PC-9 (cell line): ENCODE data around the gene FAM3B. TPM values are rescaled to one million over a fixed set of nuclear protein-coding genes. Genes with fewer than 3 reads are reported as not detected.

Experiments
- BruUV-seq: library from RNA; stranded (reverse); fragments of 400-500 nt; replicated peaks from 2 replicates; lab custom pipeline; 2021; lab: Mats Ljungman, UMichigan
- CTCF ChIA-PET: fragments of 300-600 bp; sonication (Branson Sonifier 250); formaldehyde crosslinking; loops from one replicate; lab custom pipeline; 2022; ENCODE audit warnings: antibody characterized with exemption; lab: Charles Lee
- POLR2A ChIA-PET: fragments of 300-600 bp; sonication (Branson Sonifier 250); formaldehyde crosslinking; loops from one replicate; lab custom pipeline; 2022; ENCODE audit warnings: antibody characterized with exemption; ENCODE audit not compliant: unreplicated experiment; lab: Charles Lee
- DNase-seq, 2 experiments: peaks; one replicate each; pipeline versions ENCODE4 v3.0.0 to v3.0.0-alpha.2; 2015 to 2022; ENCODE audit warnings: mixed read lengths in 1 of 2
- H2AFZ ChIP-seq: fragments of 200-600 bp; sonication (generic); 2 replicates; pipeline ENCODE4 v1.8.1; 2017; ENCODE audit warnings: antibody characterized with exemption
- H3F3A ChIP-seq: fragments of 200-600 bp; sonication (generic); 2 replicates; pipeline ENCODE4 v1.8.1; 2017; ENCODE audit warnings: antibody characterized with exemption, mild to moderate bottlenecking, low read depth; ENCODE audit not compliant: insufficient read depth
- H3K27ac ChIP-seq: fragments of 200-600 bp; sonication (generic); 2 replicates; pipeline ENCODE4 v1.6.1; 2016; ENCODE audit warnings: mixed run types
- H3K27me3 ChIP-seq: fragments of 200-600 bp; sonication (generic); 2 replicates; pipeline ENCODE4 v1.6.1; 2016; ENCODE audit warnings: low read depth, mixed run types; ENCODE audit not compliant: insufficient read depth
- H3K36me3 ChIP-seq: fragments of 200-600 bp; sonication (generic); 2 replicates; pipeline ENCODE4 v1.6.1; 2016; ENCODE audit warnings: low read depth, mixed run types
- H3K4me1 ChIP-seq: fragments of 200-600 bp; sonication (generic); replicated peaks from 2 replicates; pipeline ENCODE4 v1.6.1; 2016; ENCODE audit warnings: mixed run types; ENCODE audit not compliant: insufficient read depth
- H3K4me2 ChIP-seq: fragments of 200-600 bp; sonication (generic); 2 replicates; pipeline ENCODE4 v1.6.1; 2017; ENCODE audit warnings: mixed run types
- H3K4me3 ChIP-seq: fragments of 200-600 bp; sonication (generic); 2 replicates; pipeline ENCODE4 v1.6.1; 2016; ENCODE audit warnings: mixed run types
- H3K79me2 ChIP-seq: fragments of 200-600 bp; sonication (generic); 2 replicates; pipeline ENCODE4 v1.6.1; 2017; ENCODE audit warnings: low read depth, mixed run types
- H3K9me2 ChIP-seq: fragments of 200-600 bp; sonication (generic); 2 replicates; pipeline ENCODE4 v1.8.1; 2017; ENCODE audit warnings: mild to moderate bottlenecking; ENCODE audit not compliant: insufficient read depth
- H3K9me3 ChIP-seq: fragments of 200-600 bp; sonication (generic); 2 replicates; pipeline ENCODE4 v1.8.1; 2016; ENCODE audit warnings: low read depth; ENCODE audit not compliant: insufficient read depth
- H4K20me1 ChIP-seq: fragments of 200-600 bp; sonication (generic); 2 replicates; pipeline ENCODE4 v1.8.1; 2017; ENCODE audit not compliant: insufficient read depth
- EZH2 ChIP-seq: fragments of 200-600 bp; sonication (generic); IDR thresholded peaks from 2 replicates; pipeline ENCODE4 v1.8.0; 2017; ENCODE audit warnings: antibody characterized with exemption, low read depth
- intact Hi-C: fragments of 100-400 bp; cut with micrococcal nuclease; formaldehyde crosslinking; loops from one replicate; pipeline ENCODE4 v1.10.0; 2022; ENCODE audit not compliant: unreplicated experiment
- total RNA-seq: library from RNA; stranded (reverse); gene quantifications from 2 replicates; pipeline ENCODE4 v1.2.3, GENCODE V29; 2021
- TF ChIP-seq, protein P1 (sequence below): fragments of 200-600 bp; sonication (generic); conservative IDR thresholded peaks from 2 replicates; pipeline ENCODE4 v1.6.1; 2017; ENCODE audit warnings: mixed run types, antibody characterized with exemption, mild to moderate bottlenecking, moderate library complexity

FAM3B gene
- total RNA-seq, 1 experiment from 2014 or later, result not detected

- Histone ChIP-seq H3K79me2 (no peaks in the 10 kb centered on the region), H3K4me1 (no peaks in the 10 kb centered on the region), H3K9me3 (no peaks in the 10 kb centered on the region), H3K27me3 (no peaks in the 10 kb centered on the region), H3K9me2 (no peaks in the 10 kb centered on the region), H3K4me2 (no peak overlapping the region), H3K4me3 (no peak overlapping the region), H3K36me3 (no peaks in the 10 kb centered on the region), H2AFZ (no peak overlapping the region), H3K27ac (no peak overlapping the region), H4K20me1 (no peaks in the 10 kb centered on the region), H3F3A (no peaks in the 10 kb centered on the region)
- CTCF ChIA-PET, result no interaction called here
- no peak for DNase-seq
- intact Hi-C loops, result no loop called here
- POLR2A ChIA-PET, result no interaction called here
- TF ChIP-seq, protein P1, sequence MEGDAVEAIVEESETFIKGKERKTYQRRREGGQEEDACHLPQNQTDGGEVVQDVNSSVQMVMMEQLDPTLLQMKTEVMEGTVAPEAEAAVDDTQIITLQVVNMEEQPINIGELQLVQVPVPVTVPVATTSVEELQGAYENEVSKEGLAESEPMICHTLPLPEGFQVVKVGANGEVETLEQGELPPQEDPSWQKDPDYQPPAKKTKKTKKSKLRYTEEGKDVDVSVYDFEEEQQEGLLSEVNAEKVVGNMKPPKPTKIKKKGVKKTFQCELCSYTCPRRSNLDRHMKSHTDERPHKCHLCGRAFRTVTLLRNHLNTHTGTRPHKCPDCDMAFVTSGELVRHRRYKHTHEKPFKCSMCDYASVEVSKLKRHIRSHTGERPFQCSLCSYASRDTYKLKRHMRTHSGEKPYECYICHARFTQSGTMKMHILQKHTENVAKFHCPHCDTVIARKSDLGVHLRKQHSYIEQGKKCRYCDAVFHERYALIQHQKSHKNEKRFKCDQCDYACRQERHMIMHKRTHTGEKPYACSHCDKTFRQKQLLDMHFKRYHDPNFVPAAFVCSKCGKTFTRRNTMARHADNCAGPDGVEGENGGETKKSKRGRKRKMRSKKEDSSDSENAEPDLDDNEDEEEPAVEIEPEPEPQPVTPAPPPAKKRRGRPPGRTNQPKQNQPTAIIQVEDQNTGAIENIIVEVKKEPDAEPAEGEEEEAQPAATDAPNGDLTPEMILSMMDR, result no peak
- no peak for TF ChIP-seq EZH2
- no TSS peak for BruUV-seq
These were observed 63.3 kb downstream of the FAM3B start for GRCh38 chr21:41379901-41380300.

DNA sequence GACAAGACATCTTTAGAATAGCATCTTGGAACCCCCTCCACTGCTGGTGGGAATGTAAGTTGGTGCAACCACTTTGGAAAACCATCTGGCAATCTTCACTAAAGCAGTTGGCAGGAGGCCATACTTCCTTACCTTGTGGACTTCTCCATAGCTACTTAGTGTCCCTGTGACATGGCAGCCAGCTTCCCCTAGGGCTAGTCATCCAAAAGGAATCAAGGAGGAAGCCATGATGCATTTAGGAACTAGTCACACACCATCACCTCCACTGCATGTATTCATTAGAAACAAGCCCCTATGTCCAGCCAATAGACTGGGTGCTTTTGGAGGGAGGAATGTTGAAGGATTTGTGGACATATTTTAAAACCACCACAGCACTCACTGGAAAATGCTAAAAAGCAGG is 65.1 kb downstream of the FAM3B start:
- no peak overlapping the region for H3K4me2 ChIP-seq
- no peaks in the 10 kb centered on the region for H3K79me2 ChIP-seq
- ChIA-PET CTCF (no interaction called here), POLR2A (no interaction called here)
- DNase-seq, result no peak
- TF ChIP-seq, protein P1, result no peak
- TF ChIP-seq EZH2, result no peak
- H3K9me2 ChIP-seq, result no peaks in the 10 kb centered on the region
- H3K4me1 ChIP-seq, result no peaks in the 10 kb centered on the region
- H3K27ac ChIP-seq, result no peak overlapping the region
- no peaks in the 10 kb centered on the region for H3K36me3 ChIP-seq
- H3K4me3 ChIP-seq, result no peak overlapping the region
- BruUV-seq, result no TSS peak
- intact Hi-C loops, result no loop called here
- no peaks in the 10 kb centered on the region for H3K27me3 ChIP-seq
- no peaks in the 10 kb centered on the region for H3K9me3 ChIP-seq
- H4K20me1 ChIP-seq, result no peaks in the 10 kb centered on the region
- no peaks in the 10 kb centered on the region for H3F3A ChIP-seq
- no peak overlapping the region for H2AFZ ChIP-seq

DNA sequence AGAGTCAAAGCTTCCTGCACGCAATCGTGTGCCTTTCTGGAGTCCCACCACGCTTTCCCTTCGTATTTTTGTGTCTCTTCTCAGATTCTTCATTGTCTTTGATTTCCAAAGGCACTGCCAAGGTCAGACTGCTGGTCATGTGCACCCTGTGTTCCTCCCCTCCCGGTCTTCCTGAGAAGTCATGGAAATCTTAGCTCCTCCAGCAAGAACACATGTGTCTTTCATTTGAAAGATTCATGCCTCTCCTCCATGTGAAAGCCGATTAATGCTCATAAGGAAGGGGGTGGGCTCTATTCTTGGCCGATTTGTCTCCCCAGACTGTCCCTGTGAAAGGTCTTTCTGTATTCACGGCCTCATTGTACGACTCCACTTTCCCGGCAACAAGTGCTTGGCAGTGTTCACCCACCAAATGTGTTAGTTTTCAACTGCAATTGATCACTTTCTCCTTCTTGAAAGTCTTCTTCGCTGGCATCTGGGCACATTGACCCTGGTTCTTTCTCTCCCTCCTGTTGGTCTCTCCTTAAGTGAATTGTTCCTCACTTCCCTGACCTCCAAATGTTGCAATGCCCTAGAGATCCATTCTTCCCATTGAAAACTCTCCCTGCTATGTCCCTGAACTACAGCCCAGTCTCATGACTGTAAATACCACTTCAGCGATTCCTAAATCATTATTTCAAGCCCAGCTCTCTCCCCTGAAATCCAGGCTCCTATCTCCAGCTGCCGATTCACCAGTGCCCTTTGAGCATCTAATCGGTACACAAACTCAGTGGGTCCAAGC is 70.6 kb downstream of the FAM3B start:
- Histone ChIP-seq H3K9me3 (no peaks in the 10 kb centered on the region), H3K4me1 (no peaks in the 10 kb centered on the region), H3K27ac (no peak overlapping the region), H3K9me2 (no peaks in the 10 kb centered on the region), H3K27me3 (no peaks in the 10 kb centered on the region), H3F3A (no peaks in the 10 kb centered on the region), H4K20me1 (no peaks in the 10 kb centered on the region), H3K4me3 (no peak overlapping the region), H3K4me2 (no peak overlapping the region), H3K36me3 (no peaks in the 10 kb centered on the region), H2AFZ (no peak overlapping the region), H3K79me2 (no peaks in the 10 kb centered on the region)
- CTCF ChIA-PET, result interaction anchor here (0.5 kb wide), 1 partner anchor 224 kb away, joined by 3 read pairs; no protein-coding TSS in a partner anchor
- POLR2A ChIA-PET, result no interaction called here
- DNase-seq, result no peak
- intact Hi-C loops, result no loop called here
- BruUV-seq, result no TSS peak
- TF ChIP-seq, protein P1, result no peak
- TF ChIP-seq EZH2, result no peak
